Duodenal mucosa (tissue), 2 donors: ENCODE results near the gene MEI1.
"Not testable (repeated sequence)": the region's sequence is repeated elsewhere in the genome, so short reads cannot be mapped to it uniquely, and the experiment has no call there.

Experiments used
- H3K27ac ChIP-seq: one replicate; pipeline ENCODE4 v1.7.0; 2013; ENCODE audit warnings: low read depth, low read length
- H3K27me3 ChIP-seq, 2 donors: one replicate each; pipeline ENCODE4 v1.7.0; 2013; ENCODE audit warnings: low read length in 2 of 2, control low read depth in 1 of 2; ENCODE audit not compliant: insufficient read depth in 2 of 2, control insufficient read depth in 1 of 2
- H3K36me3 ChIP-seq, 2 donors: one replicate each; pipeline ENCODE4 v1.7.0; 2013; ENCODE audit warnings: low read length in 2 of 2, control low read depth in 1 of 2; ENCODE audit not compliant: insufficient read depth in 2 of 2, control insufficient read depth in 1 of 2
- H3K4me1 ChIP-seq, 2 donors: one replicate each; pipeline ENCODE4 v1.7.0; 2013; ENCODE audit warnings: low read length in 2 of 2, control low read depth in 1 of 2; ENCODE audit not compliant: insufficient read depth in 2 of 2, control insufficient read depth in 1 of 2
- H3K4me3 ChIP-seq, 2 donors: one replicate each; pipeline ENCODE4 v1.7.0; 2013; ENCODE audit warnings: low read length in 2 of 2, low read depth in 1 of 2
- H3K9ac ChIP-seq, 2 donors: one replicate each; pipeline ENCODE4 v1.7.0; 2013; ENCODE audit warnings: low read length in 2 of 2, low read depth in 1 of 2
- H3K9me3 ChIP-seq, 2 donors: one replicate each; pipeline ENCODE4 v1.7.0; 2013; ENCODE audit warnings: low read length in 2 of 2, control low read depth in 1 of 2; ENCODE audit not compliant: control insufficient read depth in 1 of 2

MEI1 gene

GRCh38 chr22:41661088-41661487 is 38.2 kb upstream of the MEI1 start:
- no peak overlapping the region for H3K27ac ChIP-seq
- no peaks in the 10 kb centered on the region for H3K4me1 ChIP-seq
- H3K4me3 ChIP-seq, result no peak overlapping the region
- H3K36me3 ChIP-seq, result peaks cover 44 to 87% of the 10 kb centered on the region in 2 donors
- H3K9ac ChIP-seq, result no peak overlapping the region
- H3K9me3 ChIP-seq, result no peaks in the 10 kb centered on the region
- H3K27me3 ChIP-seq, result no peaks in the 10 kb centered on the region

GRCh38 chr22:41661713-41662112 is 37.6 kb upstream of the MEI1 start:
- Histone ChIP-seq H3K27me3 (no peaks in the 10 kb centered on the region), H3K27ac (no peak overlapping the region), H3K36me3 (peaks cover 43 to 82% of the 10 kb centered on the region in 2 donors), H3K9me3 (no peaks in the 10 kb centered on the region), H3K4me1 (no peaks in the 10 kb centered on the region), H3K9ac (no peak overlapping the region), H3K4me3 (no peak overlapping the region)

DNA sequence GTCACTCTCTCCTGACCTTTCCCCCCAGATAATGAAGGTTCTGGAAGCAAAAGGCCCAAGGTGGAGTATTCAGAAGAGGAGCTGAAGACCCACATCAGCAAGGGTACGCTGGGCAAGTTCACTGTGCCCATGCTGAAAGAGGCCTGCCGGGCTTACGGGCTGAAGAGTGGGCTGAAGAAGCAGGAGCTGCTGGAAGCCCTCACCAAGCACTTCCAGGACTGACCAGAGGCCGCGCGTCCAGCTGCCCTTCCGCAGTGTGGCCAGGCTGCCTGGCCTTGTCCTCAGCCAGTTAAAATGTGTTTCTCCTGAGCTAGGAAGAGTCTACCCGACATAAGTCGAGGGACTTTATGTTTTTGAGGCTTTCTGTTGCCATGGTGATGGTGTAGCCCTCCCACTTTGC is 35.7 kb upstream of the MEI1 start:
- peaks cover 32 to 65% of the 10 kb centered on the region in 2 donors for H3K36me3 ChIP-seq
- H3K4me1 ChIP-seq, H3K9me3 ChIP-seq, H3K27me3 ChIP-seq, H3K9ac ChIP-seq, H3K27ac ChIP-seq, H3K4me3 ChIP-seq: not testable (repeated sequence)

GRCh38 chr22:41664490-41664889 is 34.8 kb upstream of the MEI1 start:
- Histone ChIP-seq H3K9ac (no peak overlapping the region), H3K9me3 (no peaks in the 10 kb centered on the region), H3K36me3 (peaks cover 32 to 56% of the 10 kb centered on the region in 2 donors), H3K27ac (no peak overlapping the region), H3K4me1 (peaks cover 0 to 4% of the 10 kb centered on the region in 2 donors), H3K4me3 (no peak overlapping the region), H3K27me3 (no peaks in the 10 kb centered on the region)

DNA sequence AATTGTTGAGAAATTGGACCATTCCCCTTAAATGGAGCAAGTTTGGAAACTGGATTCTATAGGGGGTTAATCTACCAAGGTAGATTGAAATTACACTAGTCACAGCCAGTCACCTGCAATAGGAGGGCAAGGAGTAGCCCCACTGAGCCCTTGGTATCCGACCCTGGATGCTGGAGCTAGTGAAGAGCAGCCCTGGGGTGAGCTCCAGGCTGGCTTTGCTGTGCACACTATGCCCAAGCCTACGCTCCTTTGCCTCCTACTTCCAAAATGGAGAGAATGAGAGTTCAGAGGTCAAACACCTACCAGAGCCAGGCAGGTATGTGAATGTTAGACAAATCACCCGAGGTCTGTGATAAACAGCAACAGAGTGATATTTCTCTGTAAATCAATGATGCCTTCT is 34.4 kb upstream of the MEI1 start:
- no peak overlapping the region for H3K27ac ChIP-seq
- H3K27me3 ChIP-seq, result no peaks in the 10 kb centered on the region
- peaks cover 30 to 51% of the 10 kb centered on the region in 2 donors for H3K36me3 ChIP-seq
- no peak overlapping the region for H3K4me3 ChIP-seq
- H3K9me3 ChIP-seq, result no peaks in the 10 kb centered on the region
- H3K9ac ChIP-seq, result no peak overlapping the region
- peaks cover 0 to 4% of the 10 kb centered on the region in 2 donors for H3K4me1 ChIP-seq

DNA sequence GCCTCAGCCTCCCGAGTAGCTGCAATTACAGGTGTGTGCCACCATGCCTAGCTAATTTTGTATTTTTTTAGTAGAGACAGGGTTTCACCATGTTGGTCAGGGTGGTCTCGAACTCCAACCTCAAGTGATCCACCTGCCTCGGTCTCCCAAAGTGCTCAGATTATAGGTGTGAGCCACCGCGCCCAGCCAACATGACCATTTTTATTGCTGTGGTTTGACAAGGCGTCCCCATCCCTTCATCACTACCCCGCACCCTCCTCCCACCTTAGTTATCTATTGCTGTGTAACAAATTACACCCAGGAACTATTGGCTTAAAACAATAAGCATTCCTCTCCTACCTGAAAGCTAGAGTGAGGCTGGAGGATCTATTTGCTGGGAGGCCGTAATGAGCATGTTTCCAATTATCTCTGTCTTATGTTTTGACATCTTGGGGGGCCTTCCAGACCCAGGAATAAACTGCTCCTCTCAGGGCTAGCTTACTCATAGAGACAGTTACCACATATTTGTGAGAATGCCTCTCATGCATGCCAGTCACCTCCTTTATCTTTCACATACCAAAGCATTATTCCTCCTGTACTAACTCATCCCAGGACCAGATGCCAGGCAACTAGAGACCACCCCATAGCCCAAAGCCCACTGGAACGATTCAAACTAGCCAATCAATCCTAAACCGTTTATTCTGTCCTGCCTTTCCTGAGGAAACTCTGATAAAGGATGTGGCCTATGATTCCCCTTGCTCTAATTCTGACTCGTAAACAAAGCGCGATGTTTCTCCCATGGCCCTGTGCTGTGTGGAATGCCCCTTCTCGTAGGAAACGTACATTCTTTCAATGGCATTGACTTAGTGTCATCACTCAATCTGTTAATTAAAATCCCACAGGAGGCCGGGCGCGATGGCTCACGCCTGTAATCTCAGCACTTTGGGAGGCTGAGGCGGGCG is 30.1 kb upstream of the MEI1 start:
- Histone ChIP-seq H3K9me3 (no peaks in the 10 kb centered on the region), H3K36me3 (peaks cover 13 to 28% of the 10 kb centered on the region in 2 donors), H3K27ac (no peak overlapping the region), H3K4me1 (peaks cover 0 to 4% of the 10 kb centered on the region in 2 donors), H3K9ac (no peak overlapping the region), H3K4me3 (no peak overlapping the region), H3K27me3 (no peaks in the 10 kb centered on the region)

DNA sequence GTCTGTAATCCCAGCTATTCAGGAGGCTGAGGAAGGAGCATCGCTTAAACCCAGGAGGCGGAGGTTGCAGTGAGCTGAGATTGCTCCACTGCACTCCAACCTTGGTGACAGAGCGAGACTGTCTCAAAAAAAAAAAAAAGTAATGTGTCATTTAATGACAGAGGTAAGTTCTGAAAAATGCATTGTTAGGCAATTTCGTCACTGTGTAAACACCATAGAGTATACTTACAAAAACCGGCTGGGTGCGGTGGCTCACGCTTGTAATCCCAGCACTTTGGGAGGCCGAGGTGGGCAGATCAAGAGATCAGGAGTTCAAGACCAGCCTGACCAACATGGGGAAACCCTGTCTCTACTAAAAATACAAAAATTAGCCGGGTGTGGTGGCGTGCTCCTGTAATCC is 27.2 kb upstream of the MEI1 start:
- H3K9ac ChIP-seq, H3K4me3 ChIP-seq, H3K9me3 ChIP-seq, H3K4me1 ChIP-seq, H3K27me3 ChIP-seq, H3K27ac ChIP-seq: not testable (repeated sequence)
- peaks cover 16 to 37% of the 10 kb centered on the region in 2 donors for H3K36me3 ChIP-seq

DNA sequence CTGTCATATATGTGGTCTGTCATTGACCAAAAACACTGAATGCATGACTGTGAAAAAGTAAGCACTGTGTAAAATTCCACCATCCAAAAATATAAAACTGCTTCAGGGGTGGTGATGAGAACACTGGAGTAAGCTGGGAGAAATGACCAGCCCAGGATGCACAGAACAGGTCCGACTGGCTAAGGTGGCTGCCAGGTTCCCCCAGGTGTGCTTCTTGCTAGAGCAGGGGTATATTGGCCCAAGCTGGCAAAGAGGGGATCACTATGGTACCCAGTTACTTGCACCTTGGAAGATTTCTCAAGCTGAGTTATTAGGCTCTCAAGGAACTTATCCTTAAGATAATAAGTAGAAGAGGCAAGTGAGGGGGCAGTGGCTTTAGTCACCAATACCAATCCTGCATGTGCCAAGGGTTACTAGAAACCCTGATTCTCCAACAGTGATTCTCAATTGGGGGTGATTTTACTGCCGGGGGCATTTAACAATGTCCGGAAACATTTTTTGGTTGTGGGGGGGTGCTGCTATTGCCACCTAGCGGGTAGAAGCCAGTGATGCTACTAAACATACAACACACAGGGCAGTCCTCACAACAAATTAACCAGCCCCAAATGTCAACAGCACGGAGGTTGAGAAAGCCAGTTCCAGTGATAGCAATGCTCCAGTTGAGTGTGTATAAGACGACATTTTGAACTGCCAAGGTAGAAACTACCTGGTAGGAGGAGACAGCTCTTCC is 26.4 kb upstream of the MEI1 start:
- Histone ChIP-seq H3K9ac (no peak overlapping the region), H3K9me3 (no peaks in the 10 kb centered on the region), H3K27me3 (no peaks in the 10 kb centered on the region), H3K36me3 (peaks cover 16 to 43% of the 10 kb centered on the region in 2 donors), H3K27ac (no peak overlapping the region), H3K4me3 (no peak overlapping the region), H3K4me1 (no peaks in the 10 kb centered on the region)

GRCh38 chr22:41674846-41675340 is 24.4 kb upstream of the MEI1 start:
- Histone ChIP-seq H3K4me1 (no peaks in the 10 kb centered on the region), H3K9me3 (no peaks in the 10 kb centered on the region), H3K36me3 (peaks cover 25 to 55% of the 10 kb centered on the region in 2 donors), H3K27me3 (no peaks in the 10 kb centered on the region), H3K27ac (no peak overlapping the region), H3K4me3 (no peak overlapping the region), H3K9ac (no peak overlapping the region)

DNA sequence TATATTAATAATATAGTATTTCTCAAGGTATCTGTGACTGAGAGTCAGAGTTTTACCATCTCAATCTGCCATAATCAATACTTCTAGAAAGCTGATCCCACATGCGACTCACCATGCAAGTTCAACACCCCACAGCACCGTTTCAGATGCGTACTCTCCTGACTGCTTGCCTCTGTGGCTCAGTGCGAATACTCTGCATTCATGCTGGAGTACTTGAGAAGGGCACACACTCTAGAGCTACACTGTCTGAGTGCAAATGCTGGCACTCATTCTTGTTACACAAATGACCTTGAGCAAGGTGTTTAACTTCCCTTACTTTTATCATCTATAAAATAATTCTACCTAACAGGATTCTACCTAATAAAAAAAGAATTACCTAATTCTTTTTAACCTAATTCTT is 23.2 kb upstream of the MEI1 start:
- no peaks in the 10 kb centered on the region for H3K27me3 ChIP-seq
- H3K36me3 ChIP-seq, result peaks cover 25 to 64% of the 10 kb centered on the region in 2 donors

More for the DNA sequence above, 23.2 kb upstream of the MEI1 start:
- Histone ChIP-seq H3K4me1 (no peaks in the 10 kb centered on the region), H3K9me3 (no peaks in the 10 kb centered on the region), H3K27ac (no peak overlapping the region), H3K4me3 (no peak overlapping the region), H3K9ac (no peak overlapping the region)
